ENCODE measurements around the gene SOCS1. TPM values are rescaled to one million over a fixed set of nuclear protein-coding genes. Genes with fewer than 3 reads are reported as not detected.

SOCS1 gene
- polyA plus RNA-seq, 1 of the 3 experiments (the other 2 are of a cell fraction) = 8.6 TPM

DNA sequence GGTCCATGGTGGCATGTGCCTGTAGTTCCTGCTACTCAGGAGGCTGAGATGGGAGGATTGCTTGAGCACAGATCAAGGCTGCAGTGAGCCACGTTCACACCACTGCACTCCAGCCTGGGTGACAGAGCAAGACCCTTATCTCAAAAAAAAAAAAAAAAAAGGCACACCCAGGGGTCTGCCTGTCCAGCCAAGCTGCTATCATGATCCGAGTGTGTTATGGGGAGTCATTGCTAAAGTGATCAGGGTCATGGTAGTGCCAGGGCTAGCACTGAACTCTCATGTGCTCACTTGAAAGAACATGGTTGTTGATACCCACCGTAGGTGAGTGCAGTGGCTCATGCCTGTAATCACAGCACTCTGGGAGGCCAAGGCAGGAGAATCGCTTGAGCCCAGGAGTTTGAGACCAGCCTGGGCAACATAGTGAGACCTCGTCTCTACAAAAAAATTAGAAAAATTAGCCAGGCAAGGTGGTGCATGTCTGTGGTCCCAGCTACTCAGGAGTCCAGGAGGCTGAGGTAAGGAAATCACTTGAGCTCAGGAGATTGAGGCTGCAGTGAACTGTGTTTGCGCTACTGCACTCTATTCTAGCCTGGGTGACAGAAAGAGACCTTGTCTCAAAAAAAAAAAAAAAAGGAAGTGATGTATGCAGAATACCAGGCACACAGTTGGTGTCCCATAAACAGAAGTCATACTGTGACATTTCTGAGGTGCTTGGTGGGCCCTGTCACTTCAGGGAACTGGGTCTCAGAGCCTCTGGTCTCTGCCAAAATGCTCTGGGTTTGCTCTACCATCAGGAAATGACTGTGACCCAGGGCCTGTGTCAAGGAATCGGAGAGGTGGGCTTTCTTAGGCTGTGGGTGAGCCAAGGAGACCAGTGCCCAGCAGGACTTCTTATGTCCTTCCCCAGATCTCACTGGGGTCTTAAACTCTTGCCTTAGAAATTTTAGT lies 23.0 kb upstream of the SOCS1 start:
- H3K4me1 ChIP-seq (ENCODE audit: control insufficient read depth in 1 of 2, insufficient read depth in 2 of 2, low read depth in 1 of 2, low read length in 1 of 2) = no peaks in the 10 kb centered on the region
- H3K9ac ChIP-seq = no peak overlapping the region
- no peak for DNase-seq
- no peaks in the 10 kb centered on the region for H3K36me3 ChIP-seq (replicated peaks in 1 of 2; ENCODE audit: control insufficient read depth in 1 of 2, insufficient read depth in 2 of 2, low read length in 1 of 2)
- WGBS (ENCODE audit: low lambda C conversion rate) = 71% methylated on average over 7 of the region's 7 CpGs
- no peak overlapping the region for H2AFZ ChIP-seq (ENCODE audit: low read depth)
- H3K9me3 ChIP-seq = no peaks in the 10 kb centered on the region
- CTCF ChIA-PET = no interaction called here
- POLR2A ChIA-PET = no interaction called here
- H3K27me3 ChIP-seq (ENCODE audit: insufficient read depth) = no peaks in the 10 kb centered on the region; the same call in none of the 2 replicates
- H4K20me1 ChIP-seq (ENCODE audit: insufficient read depth) = no peaks in the 10 kb centered on the region
- TF ChIP-seq FOXJ3 (CRISPR knock-in tag; IDR thresholded peaks at IDR 0.05) (no peak), USF1 (IDR thresholded peaks at IDR 0.05; ENCODE audit: borderline replicate concordance, low read depth) (no peak), MEF2A (IDR thresholded peaks at IDR 0.05; ENCODE audit: borderline replicate concordance, low read depth) (no peak), EZH2phosphoT487 (IDR thresholded peaks at IDR 0.05; ENCODE audit: borderline replicate concordance, low read depth) (no peak)
- no peak overlapping the region for H3K27ac ChIP-seq (ENCODE audit: low read depth in 2 of 2, low read length in 1 of 2)
- H3K9me2 ChIP-seq = no peaks in the 10 kb centered on the region
- H3K79me2 ChIP-seq (ENCODE audit: insufficient read depth) = no peaks in the 10 kb centered on the region
- H3F3A ChIP-seq (replicated peaks; ENCODE audit: insufficient read depth) = no peaks in the 10 kb centered on the region
- no peak overlapping the region for H3K4me2 ChIP-seq
- H3K4me3 ChIP-seq (ENCODE audit: low read depth in 2 of 2, low read length in 1 of 2) = no peak overlapping the region

DNA sequence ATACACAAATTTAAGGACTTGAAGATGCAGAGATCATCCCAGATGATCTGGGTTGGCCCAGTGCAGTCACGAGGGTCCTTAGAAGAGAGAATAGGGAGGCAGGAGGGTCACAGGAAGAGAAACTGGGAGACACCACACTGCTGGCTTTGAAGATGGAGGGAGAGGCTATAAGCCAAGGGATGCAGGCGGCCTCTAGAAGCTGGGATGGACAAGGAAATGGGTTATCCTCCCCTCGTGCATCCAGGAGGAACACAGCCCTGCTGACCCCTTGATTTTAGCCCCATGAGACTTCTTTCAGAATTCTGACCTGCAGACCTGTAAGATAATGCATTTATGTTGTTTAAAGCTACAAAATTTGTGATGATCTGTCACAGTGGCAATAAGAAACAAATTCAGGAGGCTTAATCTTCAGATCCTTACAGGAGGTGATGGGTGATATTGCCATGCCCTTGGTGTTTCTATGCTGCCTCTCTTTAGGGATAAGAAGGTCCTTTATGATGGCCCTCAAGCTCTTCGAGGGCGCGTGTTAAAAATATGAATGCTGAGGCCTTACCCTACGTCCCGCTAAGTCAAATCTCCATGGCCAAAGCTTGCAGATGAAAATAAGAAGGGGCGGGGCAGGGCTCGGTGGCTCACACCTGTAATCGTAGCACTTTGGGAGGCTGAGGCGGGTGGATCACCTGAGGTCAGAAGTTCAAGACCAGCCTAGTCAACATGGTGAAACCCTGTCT lies 21.8 kb upstream of the SOCS1 start:
- Histone ChIP-seq H3K36me3 (replicated peaks in 1 of 2; ENCODE audit: control insufficient read depth in 1 of 2, insufficient read depth in 2 of 2, low read length in 1 of 2) (no peaks in the 10 kb centered on the region), H4K20me1 (ENCODE audit: insufficient read depth) (no peaks in the 10 kb centered on the region), H3K4me3 (ENCODE audit: low read depth in 2 of 2, low read length in 1 of 2) (no peak overlapping the region), H3K4me2 (no peak overlapping the region), H3K9me2 (no peaks in the 10 kb centered on the region), H2AFZ (ENCODE audit: low read depth) (no peak overlapping the region), H3K9ac (no peak overlapping the region), H3F3A (replicated peaks; ENCODE audit: insufficient read depth) (no peaks in the 10 kb centered on the region), H3K79me2 (ENCODE audit: insufficient read depth) (no peaks in the 10 kb centered on the region), H3K27ac (ENCODE audit: low read depth in 2 of 2, low read length in 1 of 2) (no peak overlapping the region), H3K27me3 (ENCODE audit: insufficient read depth) (no peaks in the 10 kb centered on the region; the same call in none of the 2 replicates), H3K4me1 (ENCODE audit: control insufficient read depth in 1 of 2, insufficient read depth in 2 of 2, low read depth in 1 of 2, low read length in 1 of 2) (no peaks in the 10 kb centered on the region), H3K9me3 (no peaks in the 10 kb centered on the region)
- 76% methylated on average over 12 of the region's 12 CpGs for WGBS (ENCODE audit: low lambda C conversion rate)
- CTCF ChIA-PET = no interaction called here
- no peak for TF ChIP-seq FOXJ3 (CRISPR knock-in tag; IDR thresholded peaks at IDR 0.05)
- TF ChIP-seq, protein P1, sequence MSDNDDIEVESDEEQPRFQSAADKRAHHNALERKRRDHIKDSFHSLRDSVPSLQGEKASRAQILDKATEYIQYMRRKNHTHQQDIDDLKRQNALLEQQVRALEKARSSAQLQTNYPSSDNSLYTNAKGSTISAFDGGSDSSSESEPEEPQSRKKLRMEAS (IDR thresholded peaks at IDR 0.05; ENCODE audit: low read depth) = no peak
- no peak for TF ChIP-seq IRF3 (IDR thresholded peaks at IDR 0.05; ENCODE audit: low read depth, low read length)
- no peak for TF ChIP-seq RXRA (IDR thresholded peaks at IDR 0.05; ENCODE audit: borderline replicate concordance, low read depth)
- no peak for TF ChIP-seq RCOR1 (IDR thresholded peaks at IDR 0.05; ENCODE audit: low read length)
- TF ChIP-seq FOSL2 (IDR thresholded peaks at IDR 0.05; ENCODE audit: borderline replicate concordance, low read depth) = no peak
- TF ChIP-seq CHD2 (IDR thresholded peaks at IDR 0.05; ENCODE audit: low read length, partially characterized antibody) = no peak
- TF ChIP-seq NRF1 (IDR thresholded peaks at IDR 0.05; ENCODE audit: low read depth, low read length) = no peak
- TF ChIP-seq EZH2phosphoT487 (IDR thresholded peaks at IDR 0.05; ENCODE audit: borderline replicate concordance, low read depth) = no peak
- no peak for TF ChIP-seq POLR2AphosphoS5 (IDR thresholded peaks at IDR 0.05; ENCODE audit: low read depth, low read length)
- TF ChIP-seq TCF12 (IDR thresholded peaks at IDR 0.05) = no peak
- no peak for TF ChIP-seq MXI1 (IDR thresholded peaks at IDR 0.05; ENCODE audit: low read depth, low read length)
- TF ChIP-seq TEAD4 (IDR thresholded peaks at IDR 0.05; ENCODE audit: borderline replicate concordance, insufficient read depth) = no peak
- no peak for TF ChIP-seq RAD21 (IDR thresholded peaks at IDR 0.05; ENCODE audit: low read length)
- no peak for TF ChIP-seq SIN3A (IDR thresholded peaks at IDR 0.05; ENCODE audit: borderline replicate concordance, low read depth, low read length)
- TF ChIP-seq ELF1 (IDR thresholded peaks at IDR 0.05) = no peak
- TF ChIP-seq ZBTB33 (IDR thresholded peaks at IDR 0.05; ENCODE audit: borderline replicate concordance, low read depth) = no peak
- TF ChIP-seq NFIC (IDR thresholded peaks at IDR 0.05; ENCODE audit: borderline replicate concordance) = no peak
- no peak for TF ChIP-seq USF1 (IDR thresholded peaks at IDR 0.05; ENCODE audit: borderline replicate concordance, low read depth)
- no peak for TF ChIP-seq JUND (IDR thresholded peaks at IDR 0.05)
- POLR2A ChIA-PET = no interaction called here
- DNase-seq = no peak
